Esophagus muscularis mucosa (tissue), 4 donors: Measurements from ENCODE around the gene NBEAL2. TPM values are rescaled to one million over a fixed set of nuclear protein-coding genes. Genes with fewer than 3 reads are reported as not detected.

Experiments used
- DNase-seq: peaks from one replicate; pipeline ENCODE4 v3.0.0-alpha.2; 2017; ENCODE audit errors: extremely low spot score
- H3K27ac ChIP-seq, 4 donors: fragments of 200-600 bp; sonication (generic); replicated peaks in 1 of 4; 1 replicate in 3 of 4; 2 replicates in 1 of 4; pipeline ENCODE4 v1.5.1; 2016 to 2019; ENCODE audit warnings: mild to moderate bottlenecking in 1 of 4
- H3K27me3 ChIP-seq, 4 donors: fragments of 200-600 bp; sonication (generic); one replicate each; pipeline versions ENCODE4 v1.5.1 to v1.6.0; 2016 to 2019
- H3K36me3 ChIP-seq, 4 donors: fragments of 200-600 bp; sonication (generic); one replicate each; pipeline ENCODE4 v1.5.1; 2016 to 2019
- H3K4me1 ChIP-seq, 4 donors: fragments of 200-600 bp; sonication (generic); one replicate each; pipeline ENCODE4 v1.5.1; 2016 to 2019
- H3K4me3 ChIP-seq, 4 donors: fragments of 200-600 bp; sonication (generic); 1 replicate in 2 of 4; 2 replicates in 2 of 4; pipeline ENCODE4 v1.5.1; 2016 to 2019; ENCODE audit warnings: mild to moderate bottlenecking in 4 of 4, moderate library complexity in 1 of 4
- H3K9me3 ChIP-seq, 4 donors: fragments of 200-600 bp; sonication (generic); 1 replicate in 3 of 4; 2 replicates in 1 of 4; pipeline ENCODE4 v1.5.1; 2016 to 2019
- CTCF ChIP-seq, 3 experiments: fragments of 200-600 bp in 2 of 3; fragments of 450-650 bp in 1 of 3; sonication (generic) in 2 of 3; IDR thresholded peaks; one replicate each; pipeline ENCODE4 v1.5.1; 2017 to 2019; ENCODE audit warnings: antibody characterized with exemption in 3 of 3, mild to moderate bottlenecking in 2 of 3, moderate library complexity in 1 of 3
- EP300 ChIP-seq: sonication (generic); formaldehyde crosslinking; IDR thresholded peaks from one replicate; pipeline ENCODE4 v1.6.1; 2017; ENCODE audit warnings: antibody characterized with exemption
- POLR2A ChIP-seq: fragments of 450-650 bp; IDR thresholded peaks from one replicate; pipeline ENCODE4 v1.6.1; 2017; ENCODE audit warnings: antibody characterized with exemption, moderate library complexity, mild to moderate bottlenecking, low read depth
- POLR2AphosphoS5 ChIP-seq, 2 donors: sonication (generic); formaldehyde crosslinking; IDR thresholded peaks; one replicate each; pipeline ENCODE4 v1.6.1; 2017; ENCODE audit warnings: antibody characterized with exemption in 2 of 2
- WGBS: methylation state at CpG from one replicate; pipeline ENCODE4 v1.1.5; 2018; 5-methylcytosine and 5-hydroxymethylcytosine counted together
- intact Hi-C: fragments of 100-400 bp; cut with DNase I; formaldehyde crosslinking; loops from one replicate; pipeline ENCODE4 v1.15.1; 2023
- total RNA-seq, 4 donors: library from RNA; depleted of rRNA; stranded (reverse); fragments of >200 nt; gene quantifications; one replicate each; pipeline versions ENCODE4 v1.1.0 to v1.2.1, GENCODE V29; 2016

The NBEAL2 gene
- total RNA-seq, 4 donors from 2014 or later = 16.6 to 22.1 (median 21.2) TPM

GRCh38 chr3:47000198-47000815 lies 20.8 kb downstream of the NBEAL2 start:
- H3K4me3 ChIP-seq = no peak overlapping the region
- intact Hi-C loops = no loop called here
- peaks cover 0 to 12% (median 7%) of the 10 kb centered on the region in 4 donors for H3K4me1 ChIP-seq
- 94% methylated on average over 3 of the region's 10 CpGs for whole genome bisulfite sequencing
- no peaks in the 10 kb centered on the region for H3K9me3 ChIP-seq
- no peak for TF ChIP-seq POLR2AphosphoS5 (IDR thresholded peaks at IDR 0.05)
- TF ChIP-seq CTCF (IDR thresholded peaks at IDR 0.05) = no peak
- no peak for TF ChIP-seq EP300
- TF ChIP-seq POLR2A = no peak
- no peaks in the 10 kb centered on the region for H3K27me3 ChIP-seq
- no peak overlapping the region for H3K27ac ChIP-seq
- H3K36me3 ChIP-seq = peaks cover 20 to 95% (median 85%) of the 10 kb centered on the region in 4 donors
- no peak for DNase-seq

GRCh38 chr3:47000922-47001730 lies 21.7 kb downstream of the NBEAL2 start:
- Histone ChIP-seq H3K4me3 (no peak overlapping the region), H3K9me3 (no peaks in the 10 kb centered on the region), H3K27me3 (no peaks in the 10 kb centered on the region), H3K36me3 (peaks cover 20 to 96% (median 86%) of the 10 kb centered on the region in 4 donors), H3K4me1 (peaks cover 0 to 12% (median 7%) of the 10 kb centered on the region in 4 donors), H3K27ac (no peak overlapping the region)
- WGBS = 95% methylated on average over 6 of the region's 25 CpGs
- TF ChIP-seq POLR2AphosphoS5 (IDR thresholded peaks at IDR 0.05) (no peak), EP300 (no peak), POLR2A (no peak), CTCF (IDR thresholded peaks at IDR 0.05) (no peak)
- no peak for DNase-seq
- intact Hi-C loops = no loop called here

- H3K4me3 ChIP-seq = no peak overlapping the region
- intact Hi-C loops = no loop called here
- no peak overlapping the region for H3K27ac ChIP-seq
- peaks cover 20 to 96% (median 84%) of the 10 kb centered on the region in 4 donors for H3K36me3 ChIP-seq
- no peaks in the 10 kb centered on the region for H3K27me3 ChIP-seq
- TF ChIP-seq POLR2A = no peak
- no peak for TF ChIP-seq EP300
- TF ChIP-seq POLR2AphosphoS5 (IDR thresholded peaks at IDR 0.05) = no peak
- no peak for TF ChIP-seq CTCF (IDR thresholded peaks at IDR 0.05)
- DNase-seq = no peak
- H3K4me1 ChIP-seq = peaks cover 0 to 12% (median 7%) of the 10 kb centered on the region in 4 donors
- 87% methylated on average over 10 of the region's 16 CpGs for WGBS
- no peaks in the 10 kb centered on the region for H3K9me3 ChIP-seq
Observed at GRCh38 chr3:47001731-47002170, 22.3 kb downstream of the NBEAL2 start.

GRCh38 chr3:47002171-47003055 lies 22.9 kb downstream of the NBEAL2 start:
- peaks cover 20 to 98% (median 81%) of the 10 kb centered on the region in 4 donors for H3K36me3 ChIP-seq
- no peak for DNase-seq

More at GRCh38 chr3:47002171-47003055, 22.9 kb downstream of the NBEAL2 start:
- Histone ChIP-seq H3K27ac (no peak overlapping the region), H3K4me3 (no peak overlapping the region), H3K9me3 (no peaks in the 10 kb centered on the region), H3K4me1 (peaks cover 0 to 12% (median 7%) of the 10 kb centered on the region in 4 donors), H3K27me3 (no peaks in the 10 kb centered on the region)
- TF ChIP-seq CTCF (IDR thresholded peaks at IDR 0.05) = no peak
- TF ChIP-seq POLR2AphosphoS5 (IDR thresholded peaks at IDR 0.05) = no peak
- TF ChIP-seq POLR2A = no peak
- no peak for TF ChIP-seq EP300
- intact Hi-C loops = no loop called here
- 94% methylated on average over 21 of the region's 35 CpGs for WGBS
